Osteoblast (primary cell): ENCODE measurements around the gene EDNRA. TPM values are rescaled to one million over a fixed set of nuclear protein-coding genes. Genes with fewer than 3 reads are reported as not detected.
A peak's percentile ranks its signal among the peaks of the same experiment; 100 is the strongest.

ENCODE experiments used
- DNase-seq: peaks from one replicate; pipeline ENCODE4 v3.0.0; 2011; ENCODE audit warnings: low spot score, mixed read lengths; ENCODE audit not compliant: insufficient read length; ENCODE audit errors: missing footprints
- H2AFZ ChIP-seq: 2 replicates; pipeline ENCODE4 v1.6.0; 2011; ENCODE audit warnings: mild to moderate bottlenecking, low read length
- H3K27ac ChIP-seq: 2 replicates; pipeline ENCODE4 v1.5.1; 2011; ENCODE audit warnings: mild to moderate bottlenecking, low read depth, low read length, moderate library complexity
- H3K27me3 ChIP-seq: 2 replicates; pipeline ENCODE4 v1.6.0; 2012; ENCODE audit warnings: mild to moderate bottlenecking, control low read depth, inconsistent platforms, low read length, moderate library complexity; ENCODE audit not compliant: insufficient read depth
- H3K36me3 ChIP-seq: 2 replicates; pipeline ENCODE4 v1.5.1; 2011; ENCODE audit warnings: mild to moderate bottlenecking, low read length, control low read depth, moderate library complexity; ENCODE audit not compliant: insufficient read depth
- H3K4me1 ChIP-seq: 2 replicates; pipeline ENCODE4 v1.5.1; 2011; ENCODE audit warnings: mild to moderate bottlenecking, low read length, control low read depth, moderate library complexity; ENCODE audit not compliant: insufficient read depth
- H3K4me2 ChIP-seq: 2 replicates; pipeline ENCODE4 v1.6.0; 2011; ENCODE audit warnings: mild to moderate bottlenecking, low read length; ENCODE audit not compliant: insufficient read depth
- H3K4me3 ChIP-seq: fragments of 200-600 bp; sonication (generic); 3 replicates; pipeline ENCODE4 v1.5.1; 2012; ENCODE audit warnings: mild to moderate bottlenecking, low read length, inconsistent platforms; ENCODE audit not compliant: insufficient read depth
- H3K79me2 ChIP-seq: 2 replicates; pipeline ENCODE4 v1.6.0; 2012; ENCODE audit warnings: mild to moderate bottlenecking, low read length, control low read depth, inconsistent platforms; ENCODE audit not compliant: insufficient read depth
- H3K9me3 ChIP-seq: 2 replicates; pipeline ENCODE4 v1.5.1; 2011; ENCODE audit warnings: low read depth, low read length, control low read depth
- H4K20me1 ChIP-seq: 2 replicates; pipeline ENCODE4 v1.6.0; 2012; ENCODE audit warnings: mild to moderate bottlenecking, low read length, control low read depth; ENCODE audit not compliant: insufficient read depth
- CTCF ChIP-seq: IDR thresholded peaks from 2 replicates; pipeline ENCODE4 v1.5.1; 2011; ENCODE audit warnings: mild to moderate bottlenecking, low read depth, low read length, moderate library complexity; ENCODE audit errors: extremely low read depth
- total RNA-seq: library from RNA; depleted of rRNA; stranded (reverse); fragments of >200 nt; gene quantifications from 2 replicates; pipeline ENCODE4 v1.2.3, GENCODE V29; 2012

EDNRA gene
- total RNA-seq, 1 donor, result 6.2 TPM

- H3K4me3 ChIP-seq, result no peak overlapping the region
- no peak for TF ChIP-seq CTCF
- DNase-seq, result peak; percentile 36
- H3K36me3 ChIP-seq, result no peaks in the 10 kb centered on the region
- H3K4me1 ChIP-seq, result peaks cover 14% of the 10 kb centered on the region
- no peak overlapping the region for H3K4me2 ChIP-seq
- H3K9me3 ChIP-seq, result no peaks in the 10 kb centered on the region
- no peak overlapping the region for H3K27ac ChIP-seq
- no peaks in the 10 kb centered on the region for H3K27me3 ChIP-seq
- no peak overlapping the region for H2AFZ ChIP-seq
- no peaks in the 10 kb centered on the region for H3K79me2 ChIP-seq
- H4K20me1 ChIP-seq, result no peaks in the 10 kb centered on the region
These were observed 32.2 kb downstream of the EDNRA start for GRCh38 chr4:147513091-147513490.

GRCh38 chr4:147513952-147514351, 33.1 kb downstream of the EDNRA start:
- H3K4me2 ChIP-seq, result no peak overlapping the region
- peaks cover 22% of the 10 kb centered on the region for H3K4me1 ChIP-seq
- H3K36me3 ChIP-seq, result no peaks in the 10 kb centered on the region
- H3K27ac ChIP-seq, result no peak overlapping the region
- peak; percentile 15 for TF ChIP-seq CTCF
- H3K79me2 ChIP-seq, result no peaks in the 10 kb centered on the region
- H3K4me3 ChIP-seq, result no peak overlapping the region
- H3K27me3 ChIP-seq, result no peaks in the 10 kb centered on the region
- no peak for DNase-seq
- no peaks in the 10 kb centered on the region for H3K9me3 ChIP-seq
- no peaks in the 10 kb centered on the region for H4K20me1 ChIP-seq
- no peak overlapping the region for H2AFZ ChIP-seq

- Histone ChIP-seq H3K4me2 (no peak overlapping the region), H3K27ac (no peak overlapping the region), H2AFZ (no peak overlapping the region), H3K4me1 (peaks cover 24% of the 10 kb centered on the region), H3K36me3 (no peaks in the 10 kb centered on the region), H3K27me3 (no peaks in the 10 kb centered on the region), H3K9me3 (no peaks in the 10 kb centered on the region), H3K4me3 (no peak overlapping the region), H4K20me1 (no peaks in the 10 kb centered on the region), H3K79me2 (no peaks in the 10 kb centered on the region)
- no peak for DNase-seq
- no peak for TF ChIP-seq CTCF
These were observed 34.5 kb downstream of the EDNRA start for GRCh38 chr4:147515220-147515936.

- Histone ChIP-seq H3K79me2 (no peaks in the 10 kb centered on the region), H3K4me2 (no peak overlapping the region), H3K4me3 (no peak overlapping the region), H2AFZ (no peak overlapping the region), H3K36me3 (no peaks in the 10 kb centered on the region), H3K27ac (no peak overlapping the region), H3K4me1 (peaks cover 24% of the 10 kb centered on the region), H3K27me3 (no peaks in the 10 kb centered on the region), H4K20me1 (no peaks in the 10 kb centered on the region), H3K9me3 (no peaks in the 10 kb centered on the region)
- DNase-seq, result no peak
- TF ChIP-seq CTCF, result no peak
These were observed 35.2 kb downstream of the EDNRA start for GRCh38 chr4:147516133-147516532.
